H54 (cell line): ENCODE results near the gene PDPN.
A peak's percentile ranks its signal among the peaks of the same experiment; 100 is the strongest.

Experiments
- DNase-seq: peaks from one replicate; pipeline ENCODE4 v3.0.0; 2011; ENCODE audit warnings: low spot score, mixed read lengths; ENCODE audit not compliant: insufficient read length
- FAIRE-seq: peaks from 3 replicates; lab custom pipeline; 2011; peaks lifted over from hg19 to GRCh38; lab: Jason Lieb, UNC
- POLR2A ChIP-seq: IDR thresholded peaks from 2 replicates; pipeline ENCODE4 v1.6.1; 2011; ENCODE audit warnings: low read depth, mild to moderate bottlenecking, low read length

Gene PDPN

DNA sequence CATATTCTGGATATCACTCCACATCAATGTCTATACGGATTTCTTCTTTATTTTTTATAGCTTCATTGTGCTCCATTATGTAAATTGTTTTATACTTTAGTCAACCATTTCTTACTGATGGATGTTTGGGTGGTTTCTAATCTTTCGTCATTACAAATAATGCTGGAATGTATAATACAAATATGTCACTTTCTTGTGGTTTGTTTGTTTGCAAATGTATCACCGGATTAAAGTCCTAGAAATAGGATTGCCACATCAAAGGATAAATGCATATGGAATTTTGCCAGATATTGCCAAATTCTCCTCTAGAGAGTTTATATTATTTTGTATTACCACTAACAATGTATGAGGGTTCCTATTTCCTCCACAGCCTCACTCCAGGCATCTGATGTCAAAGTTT is 67.6 kb downstream of the PDPN start:
- TF ChIP-seq POLR2A, result no peak
- DNase-seq (no peak), FAIRE-seq (no peak)

DNA sequence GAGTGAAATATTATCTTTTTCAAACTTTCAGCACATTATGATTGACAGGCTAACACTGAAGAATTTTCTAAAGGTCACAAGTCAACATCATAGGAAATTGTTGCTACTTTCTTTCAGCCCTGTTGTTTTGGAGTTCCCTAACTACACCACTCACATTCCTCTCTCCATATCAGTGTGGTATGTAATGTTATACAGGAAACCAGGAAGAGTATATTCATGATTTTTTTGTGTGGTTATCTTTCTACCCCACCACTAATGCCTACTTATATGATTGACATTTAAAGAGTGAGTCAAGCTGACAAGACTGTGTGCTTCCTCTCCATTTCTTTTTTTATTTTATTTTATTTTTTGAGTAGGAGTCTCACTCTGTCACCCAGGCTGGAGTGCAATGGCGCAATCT is 68.6 kb downstream of the PDPN start:
- FAIRE-seq, result no peak
- TF ChIP-seq POLR2A, result no peak
- no peak for DNase-seq

DNA sequence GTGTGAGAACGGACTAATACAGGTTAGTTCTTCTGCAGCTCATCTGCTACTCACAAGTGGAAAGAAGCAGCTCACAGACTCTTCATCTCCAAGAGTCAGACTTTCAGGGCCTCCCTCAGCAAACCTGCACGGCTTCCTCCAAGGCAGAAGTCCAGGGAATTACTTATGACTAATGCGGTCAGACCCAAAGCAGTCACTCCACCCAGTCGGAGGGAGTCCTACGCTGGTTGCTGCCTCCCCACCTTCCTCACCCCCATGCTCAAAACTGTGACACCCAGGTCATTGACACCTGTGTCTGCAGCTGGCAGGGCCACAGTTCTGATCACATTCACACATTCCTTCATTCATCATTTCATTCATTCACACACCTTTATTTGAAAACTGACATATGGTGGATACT is 77.9 kb downstream of the PDPN start:
- no peak for FAIRE-seq
- DNase-seq, result peak; percentile 5
- TF ChIP-seq POLR2A, result no peak

DNA sequence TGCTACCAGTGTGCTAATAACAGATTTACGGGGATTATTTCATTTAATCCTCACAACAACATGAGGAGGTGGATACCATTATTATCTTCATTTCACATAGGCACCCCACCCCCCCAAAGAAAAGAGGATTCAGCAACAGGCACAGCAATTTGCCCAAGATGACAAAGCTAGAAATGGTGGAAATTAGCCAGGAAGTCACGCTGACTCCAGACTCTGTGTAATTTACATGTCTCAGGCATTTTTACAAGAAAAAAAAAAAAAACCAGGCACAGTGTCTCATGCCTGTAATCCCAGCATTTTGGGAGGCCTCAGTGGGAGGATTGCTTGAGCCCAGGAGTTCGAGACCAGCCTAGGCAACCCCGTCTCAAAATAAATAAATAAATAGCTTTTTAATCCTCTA is 78.9 kb downstream of the PDPN start:
- no peak for TF ChIP-seq POLR2A
- no peak for FAIRE-seq

DNA sequence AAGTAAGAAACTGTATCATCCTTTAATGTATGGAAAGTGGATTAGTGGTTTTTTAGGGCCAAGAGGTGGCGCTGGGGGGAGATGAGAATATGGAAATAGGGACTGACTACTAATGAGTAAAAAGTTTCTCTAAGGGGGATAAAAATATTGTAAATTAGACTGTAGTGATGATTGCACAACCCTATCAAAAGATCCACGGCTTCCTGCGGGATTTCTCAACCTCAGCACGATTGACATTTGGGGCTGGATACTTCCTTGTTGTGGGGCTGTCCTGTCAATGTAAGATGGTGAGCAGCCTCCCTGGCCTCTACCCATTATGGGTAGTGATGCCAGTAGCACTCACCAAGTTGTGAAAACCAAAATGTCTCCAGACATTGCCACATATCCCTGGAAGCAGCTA is 80.3 kb downstream of the PDPN start:
- DNase-seq, result no peak

More for the DNA sequence above, 78.9 kb downstream of the PDPN start:
- no peak for DNase-seq

DNA sequence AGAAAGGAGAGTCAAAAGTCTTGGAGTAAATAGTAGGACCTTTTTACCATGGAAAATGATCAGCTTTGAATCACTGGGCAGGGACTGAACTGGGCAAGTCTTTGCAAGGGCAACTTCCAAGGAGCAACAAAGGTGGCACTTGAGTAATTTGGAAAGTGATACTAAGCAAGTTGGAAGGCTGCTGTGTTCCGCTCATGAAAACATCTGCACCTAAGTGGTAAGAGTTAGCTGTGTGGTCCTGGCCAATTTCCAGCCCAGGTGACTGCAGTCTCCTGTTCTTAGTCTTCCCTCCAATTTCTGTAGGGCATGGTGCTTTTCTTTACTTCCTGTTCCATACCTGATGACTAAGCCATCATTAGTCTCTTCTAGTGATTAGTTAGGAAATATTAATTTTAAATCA is 80.8 kb downstream of the PDPN start:
- DNase-seq, result no peak
- no peak for FAIRE-seq
- no peak for TF ChIP-seq POLR2A

More for the DNA sequence above, 80.3 kb downstream of the PDPN start:
- TF ChIP-seq POLR2A, result no peak
- no peak for FAIRE-seq

DNA sequence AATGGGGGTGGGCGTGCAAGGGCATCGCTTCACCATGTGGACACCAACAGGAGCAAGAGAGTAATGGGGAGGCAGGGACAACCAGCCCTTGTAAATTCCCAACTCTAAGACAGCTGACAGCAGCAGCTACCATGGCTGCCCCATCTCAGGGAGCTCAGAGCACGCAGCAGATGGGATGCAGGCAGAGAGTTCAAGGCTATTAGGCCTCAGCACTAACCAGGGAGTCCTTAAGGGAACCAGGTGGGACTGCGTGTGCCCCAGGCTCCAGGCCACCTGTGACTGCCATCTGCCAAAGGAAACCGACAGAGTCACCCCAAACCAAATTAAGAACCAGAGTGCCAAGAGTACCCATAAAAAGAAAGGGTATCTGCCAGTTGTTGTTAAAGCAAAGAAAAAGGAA is 82.7 kb downstream of the PDPN start:
- FAIRE-seq (no peak), DNase-seq (no peak)
- TF ChIP-seq POLR2A, result no peak
